B cell (primary cell): ENCODE results near the gene RMC1. TPM values are rescaled to one million over a fixed set of nuclear protein-coding genes. Genes with fewer than 3 reads are reported as not detected.
A peak's percentile ranks its signal among the peaks of the same experiment; 100 is the strongest.

Source experiments
- ATAC-seq: fragments of 200-7000 bp; cut with Tn5 transposase; one replicate; pipeline ENCODE4 v1.10.0; 2021; ENCODE audit warnings: low read depth, mild to moderate bottlenecking, moderate number of reproducible peaks, moderate library complexity
- CTCF ChIA-PET: fragments of 350-600 bp; sonication (Branson Sonifier 250); formaldehyde crosslinking; loops from one replicate; lab custom pipeline; 2021; ENCODE audit warnings: antibody characterized with exemption, inconsistent platforms; lab: Charles Lee
- POLR2A ChIA-PET: fragments of 350-600 bp; sonication (Branson Sonifier 250); formaldehyde crosslinking; loops from one replicate; lab custom pipeline; 2021; ENCODE audit warnings: antibody characterized with exemption; lab: Charles Lee
- DNase-seq: peaks from one replicate; pipeline ENCODE4 v3.0.0; 2013
- H2AFZ ChIP-seq: 2 replicates; pipeline ENCODE4 v1.6.1; 2012; ENCODE audit warnings: mild to moderate bottlenecking, low read depth, low read length; ENCODE audit not compliant: insufficient read depth, poor library complexity, severe bottlenecking
- H3K27ac ChIP-seq, 2 donors: 1 replicate in 1 of 2; 2 replicates in 1 of 2; pipeline ENCODE4 v1.5.1; 2012 to 2013; ENCODE audit warnings: low read length in 2 of 2, mild to moderate bottlenecking in 2 of 2, moderate library complexity in 1 of 2
- H3K27me3 ChIP-seq, 4 experiments: fragments of 200-600 bp in 1 of 4; sonication (generic) in 1 of 4; replicated peaks in 1 of 4; 1 replicate in 2 of 4; 2 replicates in 2 of 4; pipeline versions ENCODE4 v1.6.1 to v1.7.0; 2013 to 2016; ENCODE audit warnings: low read length in 3 of 4, mild to moderate bottlenecking in 2 of 4, mixed read lengths in 1 of 4, moderate library complexity in 1 of 4; ENCODE audit not compliant: insufficient read depth in 4 of 4, control insufficient read depth in 3 of 4; ENCODE audit errors: control extremely low read depth in 1 of 4
- H3K36me3 ChIP-seq, 2 experiments: replicated peaks in 1 of 2; 1 replicate in 1 of 2; 2 replicates in 1 of 2; pipeline versions ENCODE4 v1.6.1 to v1.7.1; 2013; ENCODE audit warnings: low read length in 1 of 2; ENCODE audit not compliant: insufficient read depth in 2 of 2, control insufficient read depth in 1 of 2; ENCODE audit errors: control extremely low read depth in 1 of 2, extremely low read depth in 1 of 2
- H3K4me1 ChIP-seq, 2 donors: fragments of 200-600 bp in 1 of 2; sonication (generic) in 1 of 2; 1 replicate in 1 of 2; 2 replicates in 1 of 2; pipeline versions ENCODE4 v1.5.1 to v1.6.1; 2013 to 2017; ENCODE audit warnings: low read length in 2 of 2; ENCODE audit not compliant: control insufficient read depth in 2 of 2, insufficient read depth in 2 of 2
- H3K4me2 ChIP-seq: replicated peaks from 2 replicates; pipeline ENCODE3; 2012; ENCODE audit warnings: mild to moderate bottlenecking, low read depth, low read length; ENCODE audit not compliant: poor library complexity, severe bottlenecking
- H3K4me3 ChIP-seq, 5 experiments: fragments of 200-600 bp in 1 of 5; sonication (generic) in 1 of 5; 1 replicate in 3 of 5; 2 replicates in 2 of 5; pipeline versions ENCODE4 v1.5.1 to v1.7.0; 2011 to 2016; ENCODE audit warnings: low read length in 4 of 5, mild to moderate bottlenecking in 4 of 5, low read depth in 2 of 5, control low read depth in 1 of 5, moderate library complexity in 1 of 5; ENCODE audit not compliant: insufficient read depth in 1 of 5; ENCODE audit errors: control extremely low read depth in 1 of 5, extremely low read depth in 1 of 5
- H3K79me2 ChIP-seq: fragments of 200-600 bp; sonication (generic); one replicate; pipeline ENCODE4 v1.6.0; 2016; ENCODE audit warnings: low read length; ENCODE audit not compliant: control insufficient read depth, insufficient read depth
- H3K9ac ChIP-seq: fragments of 200-600 bp; sonication (generic); 2 replicates; pipeline ENCODE4 v1.6.1; 2017; ENCODE audit warnings: mild to moderate bottlenecking, low read length, moderate library complexity
- H3K9me3 ChIP-seq, 3 donors: one replicate each; pipeline versions ENCODE4 v1.6.1 to v1.7.1; 2013; ENCODE audit warnings: low read length in 2 of 3; ENCODE audit not compliant: control insufficient read depth in 2 of 3, insufficient read depth in 1 of 3; ENCODE audit errors: control extremely low read depth in 1 of 3
- H4K20me1 ChIP-seq: 2 replicates; pipeline ENCODE4 v1.6.0; 2012; ENCODE audit warnings: mild to moderate bottlenecking, low read length; ENCODE audit not compliant: insufficient read depth, control insufficient read depth, poor library complexity, severe bottlenecking
- H3K27ac Mint-ChIP-seq: one replicate; pipeline ENCODE4 v1.8.0; 2021; ENCODE audit warnings: mixed read lengths
- H3K27me3 Mint-ChIP-seq: one replicate; pipeline ENCODE4 v1.8.0; 2021; ENCODE audit warnings: mixed read lengths
- H3K4me1 Mint-ChIP-seq: one replicate; pipeline ENCODE4 v1.8.0; 2021; ENCODE audit warnings: mixed read lengths
- H3K4me3 Mint-ChIP-seq: one replicate; pipeline ENCODE4 v1.8.0; 2021; ENCODE audit warnings: mixed read lengths
- H3K9me3 Mint-ChIP-seq: one replicate; pipeline ENCODE4 v1.8.0; 2022; ENCODE audit warnings: mixed read lengths; ENCODE audit not compliant: insufficient read depth
- EZH2 ChIP-seq: IDR thresholded peaks from 2 replicates; pipeline ENCODE4 v1.6.1; 2012; ENCODE audit warnings: borderline replicate concordance, low read depth, mild to moderate bottlenecking, moderate library complexity, low read length; ENCODE audit not compliant: insufficient read depth, poor library complexity, severe bottlenecking
- WGBS: methylation state at CpG from one replicate; pipeline ENCODE4 v1.1.5; 2013; ENCODE audit warnings: missing lambda C conversion rate; ENCODE audit not compliant: insufficient coverage; 5-methylcytosine and 5-hydroxymethylcytosine counted together
- intact Hi-C: fragments of 100-400 bp; cut with micrococcal nuclease; formaldehyde crosslinking; loops from one replicate; pipeline ENCODE4 v1.10.0; 2022
- polyA plus RNA-seq: library from polyadenylated mRNA; depleted of rRNA; stranded (reverse); fragments of >200 nt; gene quantifications from 2 replicates; pipeline ENCODE4 v1.2.3, GENCODE V29; 2012
- total RNA-seq, 2 donors: library from RNA; stranded (reverse); fragments of 120-200 nt in 1 of 2; gene quantifications; 1 replicate in 1 of 2; 2 replicates in 1 of 2; pipeline versions ENCODE4 v1.2.3 to v1.2.4, GENCODE V29; 2013 to 2022
- TF ChIP-seq, protein P1 (sequence below): fragments of 200-600 bp; IDR thresholded peaks from one replicate; pipeline ENCODE4 v1.8.0; 2022; ENCODE audit warnings: antibody characterized with exemption, mild to moderate bottlenecking

Gene RMC1
- total and polyA plus RNA-seq, 2 donors (not counting 1 experiment from before 2014, with no cell fraction given): 77.3 to 137 TPM

DNA sequence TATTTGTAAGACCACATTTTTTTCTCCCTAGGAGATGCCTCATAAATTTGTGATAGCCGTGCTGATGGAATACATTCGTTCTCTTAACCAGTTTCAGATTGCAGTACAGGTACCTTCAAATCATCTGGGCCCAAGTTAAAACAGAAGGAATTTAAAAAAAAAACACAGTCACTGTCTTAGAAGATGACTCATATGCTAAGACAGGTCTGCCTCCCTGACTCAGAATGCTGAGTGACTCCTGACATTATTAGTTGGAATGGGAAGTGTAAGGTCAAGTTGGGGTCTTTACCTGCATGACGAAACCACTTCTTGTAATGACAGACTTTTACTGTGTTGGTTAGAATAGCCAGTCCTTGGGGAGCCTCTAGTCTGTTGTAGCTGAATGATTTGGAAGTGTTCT is 26.3 kb downstream of the RMC1 start:
- H4K20me1 ChIP-seq: no peaks in the 10 kb centered on the region
- no peak for TF ChIP-seq EZH2
- TF ChIP-seq, protein P1, sequence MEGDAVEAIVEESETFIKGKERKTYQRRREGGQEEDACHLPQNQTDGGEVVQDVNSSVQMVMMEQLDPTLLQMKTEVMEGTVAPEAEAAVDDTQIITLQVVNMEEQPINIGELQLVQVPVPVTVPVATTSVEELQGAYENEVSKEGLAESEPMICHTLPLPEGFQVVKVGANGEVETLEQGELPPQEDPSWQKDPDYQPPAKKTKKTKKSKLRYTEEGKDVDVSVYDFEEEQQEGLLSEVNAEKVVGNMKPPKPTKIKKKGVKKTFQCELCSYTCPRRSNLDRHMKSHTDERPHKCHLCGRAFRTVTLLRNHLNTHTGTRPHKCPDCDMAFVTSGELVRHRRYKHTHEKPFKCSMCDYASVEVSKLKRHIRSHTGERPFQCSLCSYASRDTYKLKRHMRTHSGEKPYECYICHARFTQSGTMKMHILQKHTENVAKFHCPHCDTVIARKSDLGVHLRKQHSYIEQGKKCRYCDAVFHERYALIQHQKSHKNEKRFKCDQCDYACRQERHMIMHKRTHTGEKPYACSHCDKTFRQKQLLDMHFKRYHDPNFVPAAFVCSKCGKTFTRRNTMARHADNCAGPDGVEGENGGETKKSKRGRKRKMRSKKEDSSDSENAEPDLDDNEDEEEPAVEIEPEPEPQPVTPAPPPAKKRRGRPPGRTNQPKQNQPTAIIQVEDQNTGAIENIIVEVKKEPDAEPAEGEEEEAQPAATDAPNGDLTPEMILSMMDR: no peak
- H3K4me3 ChIP-seq: no peak overlapping the region
- Mint-ChIP-seq H3K4me1 (no peaks in the 10 kb centered on the region), H3K27ac (peak overlapping the region; percentile 1), H3K9me3 (no peaks in the 10 kb centered on the region), H3K4me3 (no peak overlapping the region), H3K27me3 (no peaks in the 10 kb centered on the region)
- H3K4me2 ChIP-seq: no peak overlapping the region
- H3K9me3 ChIP-seq: no peaks in the 10 kb centered on the region
- no peak overlapping the region for H3K27ac ChIP-seq
- H3K9ac ChIP-seq: no peak overlapping the region
- DNase-seq (no peak), ATAC-seq (no peak)
- no peaks in the 10 kb centered on the region for H3K4me1 ChIP-seq
- POLR2A ChIA-PET: no interaction called here
- H3K79me2 ChIP-seq: no peaks in the 10 kb centered on the region
- peaks cover 6 to 92% of the 10 kb centered on the region in 2 experiments for H3K36me3 ChIP-seq
- intact Hi-C loops: no loop called here
- no peaks in the 10 kb centered on the region for H3K27me3 ChIP-seq
- WGBS: 87% methylated on average over 3 of the region's 3 CpGs
- no peak overlapping the region for H2AFZ ChIP-seq
- CTCF ChIA-PET: interaction anchor here (1.1 kb wide), 1 partner anchor 14 kb away, joined by 3 read pairs; no protein-coding TSS in a partner anchor

- WGBS: 98% methylated on average over 7 of the region's 7 CpGs
- intact Hi-C loops: no loop called here
- no peak for ATAC-seq
- H3K4me3 Mint-ChIP-seq: no peak overlapping the region
- no peak overlapping the region for H3K9ac ChIP-seq
- no peak overlapping the region for H3K4me3 ChIP-seq
- TF ChIP-seq EZH2: no peak
- TF ChIP-seq, protein P1: no peak
- H3K27me3 Mint-ChIP-seq: no peaks in the 10 kb centered on the region
- H3K4me2 ChIP-seq: no peak overlapping the region
- no peaks in the 10 kb centered on the region for H3K9me3 ChIP-seq
- CTCF ChIA-PET: interaction anchor here (1.1 kb wide), 1 partner anchor 14 kb away, joined by 3 read pairs; no protein-coding TSS in a partner anchor
- no peak for DNase-seq
- no peaks in the 10 kb centered on the region for H4K20me1 ChIP-seq
- H3K27ac Mint-ChIP-seq: peak overlapping the region; percentile 59
- H3K27ac ChIP-seq: no peak overlapping the region
- no peaks in the 10 kb centered on the region for H3K4me1 Mint-ChIP-seq
- no peaks in the 10 kb centered on the region for H3K4me1 ChIP-seq
- no peaks in the 10 kb centered on the region for H3K27me3 ChIP-seq
- peaks cover 6 to 95% of the 10 kb centered on the region in 2 experiments for H3K36me3 ChIP-seq
- no peak overlapping the region for H2AFZ ChIP-seq
- no peaks in the 10 kb centered on the region for H3K9me3 Mint-ChIP-seq
- H3K79me2 ChIP-seq: no peaks in the 10 kb centered on the region
- POLR2A ChIA-PET: no interaction called here
These were observed 26.9 kb downstream of the RMC1 start for GRCh38 chr18:23530195-23530594.
